OCI-LY3 (cell line): ENCODE results near the gene ASAP2.

ENCODE experiments used
- H2AFZ ChIP-seq: fragments of 200-600, 300-600 bp; shearing (Covaris generic); 2 replicates; pipeline ENCODE4 v1.6.0; 2014; ENCODE audit warnings: antibody characterized with exemption, low read depth, low read length
- H3K27ac ChIP-seq: fragments of 200-600, 300-600 bp; sonication (generic); 2 replicates; pipeline ENCODE4 v1.5.1; 2014; ENCODE audit warnings: mild to moderate bottlenecking, low read length, moderate library complexity, mixed read lengths
- H3K27me3 ChIP-seq: fragments of 200-600, 300-600 bp; sonication (generic); 2 replicates; pipeline ENCODE4 v1.6.1; 2014; ENCODE audit warnings: low read depth, low read length, mixed read lengths
- H3K36me3 ChIP-seq: fragments of 200-600, 300-600 bp; sonication (generic); replicated peaks from 2 replicates; pipeline ENCODE3; 2014; ENCODE audit warnings: low read depth, low read length, mixed read lengths
- H3K4me1 ChIP-seq: fragments of 300-600, 200-600 bp; sonication (generic); 2 replicates; pipeline ENCODE4 v1.6.1; 2014; ENCODE audit warnings: low read length, mixed read lengths
- H3K4me2 ChIP-seq: fragments of 200-600, 300-600 bp; sonication (generic); 2 replicates; pipeline ENCODE4 v1.6.1; 2014; ENCODE audit warnings: low read length, mixed read lengths
- H3K4me3 ChIP-seq: fragments of 300-600, 200-600 bp; sonication (generic); 2 replicates; pipeline ENCODE4 v1.5.1; 2014; ENCODE audit warnings: antibody characterized with exemption, mild to moderate bottlenecking, low read length, moderate library complexity
- H3K79me2 ChIP-seq: fragments of 300-600, 200-600 bp; shearing (Covaris generic); 2 replicates; pipeline ENCODE4 v1.6.1; 2014; ENCODE audit warnings: mild to moderate bottlenecking, low read length, mixed read lengths
- H3K9ac ChIP-seq: fragments of 300-600, 200-600 bp; shearing (Covaris generic); 2 replicates; pipeline ENCODE4 v1.6.0; 2014; ENCODE audit warnings: mild to moderate bottlenecking, low read length, moderate library complexity
- H3K9me3 ChIP-seq: fragments of 200-600, 300-600 bp; shearing (Covaris generic); 2 replicates; pipeline ENCODE4 v1.6.1; 2014; ENCODE audit warnings: low read length, mixed read lengths; ENCODE audit not compliant: insufficient read depth
- H4K20me1 ChIP-seq: fragments of 200-600, 300-600 bp; sonication (generic); 2 replicates; pipeline ENCODE4 v1.6.1; 2016; ENCODE audit warnings: low read length, mixed read lengths; ENCODE audit not compliant: insufficient read depth
- CTCF ChIP-seq: fragments of 200-600, 300-600 bp; sonication (generic); IDR thresholded peaks from 2 replicates; pipeline ENCODE4 v1.5.1; 2014; ENCODE audit warnings: antibody characterized with exemption, low read length, low read depth
- EZH2phosphoT487 ChIP-seq: fragments of 200-600 bp; shearing (Covaris generic); IDR thresholded peaks from 2 replicates; pipeline ENCODE4 v1.6.1; 2018; ENCODE audit warnings: antibody characterized with exemption, mixed run types, low read depth

The ASAP2 gene

GRCh38 chr2:9294764-9295163 lies 88.2 kb downstream of the ASAP2 start:
- no peaks in the 10 kb centered on the region for H3K36me3 ChIP-seq
- H3K4me3 ChIP-seq = no peak overlapping the region
- peaks cover 34% of the 10 kb centered on the region; the same call in 1 of the 2 replicates for H3K27me3 ChIP-seq
- H3K9ac ChIP-seq = no peak overlapping the region
- H3K9me3 ChIP-seq = no peaks in the 10 kb centered on the region
- H3K27ac ChIP-seq = no peak overlapping the region
- no peaks in the 10 kb centered on the region for H3K79me2 ChIP-seq
- no peak overlapping the region for H3K4me2 ChIP-seq
- no peak overlapping the region for H2AFZ ChIP-seq
- H3K4me1 ChIP-seq = no peaks in the 10 kb centered on the region
- TF ChIP-seq EZH2phosphoT487 = no peak
- no peak for TF ChIP-seq CTCF
- H4K20me1 ChIP-seq = no peaks in the 10 kb centered on the region

GRCh38 chr2:9296559-9296958 lies 89.9 kb downstream of the ASAP2 start:
- Histone ChIP-seq H3K36me3 (no peaks in the 10 kb centered on the region), H3K27me3 (peaks cover 29% of the 10 kb centered on the region; the same call in 1 of the 2 replicates), H3K79me2 (no peaks in the 10 kb centered on the region), H3K4me1 (no peaks in the 10 kb centered on the region), H3K4me3 (no peak overlapping the region), H3K4me2 (no peak overlapping the region), H3K9ac (no peak overlapping the region), H2AFZ (no peak overlapping the region), H3K9me3 (no peaks in the 10 kb centered on the region), H3K27ac (no peak overlapping the region), H4K20me1 (no peaks in the 10 kb centered on the region)
- no peak for TF ChIP-seq EZH2phosphoT487
- no peak for TF ChIP-seq CTCF

GRCh38 chr2:9297156-9297555 lies 90.5 kb downstream of the ASAP2 start:
- no peak for TF ChIP-seq CTCF
- TF ChIP-seq EZH2phosphoT487 = no peak
- no peaks in the 10 kb centered on the region for H3K4me1 ChIP-seq
- no peaks in the 10 kb centered on the region for H3K36me3 ChIP-seq
- no peaks in the 10 kb centered on the region for H3K9me3 ChIP-seq
- no peak overlapping the region for H3K9ac ChIP-seq
- H3K79me2 ChIP-seq = no peaks in the 10 kb centered on the region
- no peak overlapping the region for H3K27ac ChIP-seq
- H2AFZ ChIP-seq = no peak overlapping the region
- H4K20me1 ChIP-seq = no peaks in the 10 kb centered on the region
- H3K4me2 ChIP-seq = no peak overlapping the region
- H3K27me3 ChIP-seq = peaks cover 24% of the 10 kb centered on the region; the same call in 1 of the 2 replicates
- no peak overlapping the region for H3K4me3 ChIP-seq

- H3K4me3 ChIP-seq = no peak overlapping the region
- H3K9ac ChIP-seq = no peak overlapping the region
- H3K4me2 ChIP-seq = no peak overlapping the region
- H3K27me3 ChIP-seq = peaks cover 24% of the 10 kb centered on the region; the same call in 1 of the 2 replicates
- no peak overlapping the region for H3K27ac ChIP-seq
- H3K9me3 ChIP-seq = no peaks in the 10 kb centered on the region
- no peak overlapping the region for H2AFZ ChIP-seq
- TF ChIP-seq EZH2phosphoT487 (no peak), CTCF (no peak)
- H3K4me1 ChIP-seq = no peaks in the 10 kb centered on the region
- H3K36me3 ChIP-seq = no peaks in the 10 kb centered on the region
- no peaks in the 10 kb centered on the region for H3K79me2 ChIP-seq
- no peaks in the 10 kb centered on the region for H4K20me1 ChIP-seq
These were observed 91.2 kb downstream of the ASAP2 start for GRCh38 chr2:9297807-9298206.
